HepG2 (cell line): ENCODE measurements around the gene TNFSF8. TPM values are rescaled to one million over a fixed set of nuclear protein-coding genes. Genes with fewer than 3 reads are reported as not detected.

Experiments
- AGO2 ChIP-seq: fragments of 200-400 bp; formaldehyde crosslinking; optimal IDR thresholded peaks from 2 replicates; pipeline ENCODE3; 2017; ENCODE audit warnings: mild to moderate bottlenecking, low read depth, low read length, moderate library complexity
- ATF3 ChIP-seq: sonication (generic); formaldehyde crosslinking; IDR thresholded peaks from 2 replicates; pipeline ENCODE4 v1.4.0; 2020; ENCODE audit warnings: missing genetic modification reagents
- GRHL1 ChIP-seq: sonication (generic); formaldehyde crosslinking; conservative IDR thresholded peaks from 2 replicates; pipeline ENCODE4 v1.8.0; 2022; ENCODE audit warnings: missing genetic modification reagents
- HDAC1 ChIP-seq: sonication (generic); formaldehyde crosslinking; IDR thresholded peaks from 2 replicates; pipeline ENCODE4 v1.5.1; 2020; ENCODE audit warnings: mild to moderate bottlenecking, missing genetic modification reagents
- HES4 ChIP-seq: sonication (generic); formaldehyde crosslinking; IDR thresholded peaks from 2 replicates; pipeline ENCODE4 v1.9.0; 2021; ENCODE audit warnings: mild to moderate bottlenecking, missing genetic modification reagents, borderline replicate concordance
- JDP2 ChIP-seq: sonication (generic); formaldehyde crosslinking; IDR thresholded peaks from 2 replicates; pipeline ENCODE4 v1.8.1; 2022; ENCODE audit warnings: missing genetic modification reagents, borderline replicate concordance
- KLF9 ChIP-seq: IDR thresholded peaks from 2 replicates; pipeline ENCODE4 v1.6.1; 2016; ENCODE audit warnings: low read depth
- MAFF ChIP-seq: IDR thresholded peaks from 2 replicates; pipeline ENCODE4 v1.6.1; 2011; ENCODE audit warnings: low read depth, low read length, improper control_type of control experiment
- MYC ChIP-seq: sonication (generic); formaldehyde crosslinking; IDR thresholded peaks from 2 replicates; pipeline ENCODE4 v1.9.0; 2021; ENCODE audit warnings: missing genetic modification reagents, borderline replicate concordance
- NCOA1 ChIP-seq: sonication (generic); formaldehyde crosslinking; IDR thresholded peaks from 2 replicates; pipeline ENCODE4 v1.9.0; 2021; ENCODE audit warnings: missing genetic modification reagents
- PHF20 ChIP-seq: sonication (generic); formaldehyde crosslinking; IDR thresholded peaks from 2 replicates; pipeline ENCODE4 v1.5.0; 2020; ENCODE audit warnings: mild to moderate bottlenecking, missing genetic modification reagents
- PRDM4 ChIP-seq: sonication (generic); formaldehyde crosslinking; IDR thresholded peaks from 2 replicates; pipeline ENCODE4 v1.9.0; 2021; ENCODE audit warnings: missing genetic modification reagents, borderline replicate concordance
- RAD51 ChIP-seq: fragments of 450-650 bp; IDR thresholded peaks from 2 replicates; pipeline ENCODE4 v1.6.1; 2016; ENCODE audit warnings: borderline replicate concordance
- SUZ12 ChIP-seq: fragments of 150-350 bp; IDR thresholded peaks from 2 replicates; pipeline ENCODE4 v1.6.1; 2014; ENCODE audit warnings: low read depth, low read length
- TRIM24 ChIP-seq: sonication (generic); formaldehyde crosslinking; IDR thresholded peaks from 2 replicates; pipeline ENCODE4 v1.8.0; 2022; ENCODE audit warnings: mild to moderate bottlenecking, missing genetic modification reagents
- ZBTB26 ChIP-seq: IDR thresholded peaks from 2 replicates; pipeline ENCODE4 v1.6.1; 2016; ENCODE audit warnings: missing compliant biosample characterization, missing genetic modification reagents, borderline replicate concordance
- ZBTB43 ChIP-seq: sonication (generic); formaldehyde crosslinking; conservative IDR thresholded peaks from 2 replicates; pipeline ENCODE4 v1.4.0; 2020; ENCODE audit warnings: missing genetic modification reagents
- ZBTB8A ChIP-seq: sonication (generic); formaldehyde crosslinking; IDR thresholded peaks from 2 replicates; pipeline ENCODE4 v1.4.0; 2020; ENCODE audit warnings: mild to moderate bottlenecking, low read depth, missing genetic modification reagents, borderline replicate concordance
- ZFP62 ChIP-seq: sonication (generic); formaldehyde crosslinking; IDR thresholded peaks from 2 replicates; pipeline ENCODE4 v1.4.0; 2020; ENCODE audit warnings: missing genetic modification reagents
- ZNF12 ChIP-seq: sonication (generic); formaldehyde crosslinking; IDR thresholded peaks from 2 replicates; pipeline ENCODE4 v1.5.0; 2020; ENCODE audit warnings: missing genetic modification reagents
- ZNF580 ChIP-seq: IDR thresholded peaks from 2 replicates; pipeline ENCODE4 v1.6.1; 2016; ENCODE audit warnings: low read depth, borderline replicate concordance
- ZNF83 ChIP-seq: sonication (generic); formaldehyde crosslinking; IDR thresholded peaks from 2 replicates; pipeline ENCODE4 v1.4.0; 2020; ENCODE audit warnings: missing genetic modification reagents, mild to moderate bottlenecking, borderline replicate concordance
- ZNF839 ChIP-seq: sonication (generic); formaldehyde crosslinking; IDR thresholded peaks from 2 replicates; pipeline ENCODE4 v1.4.0; 2020; ENCODE audit warnings: missing genetic modification reagents, mild to moderate bottlenecking, borderline replicate concordance
- polyA plus RNA-seq, 8 experiments: library from polyadenylated mRNA; depleted of rRNA in 3 of 8; stranded (reverse) in 7 of 8; unstranded in 1 of 8; fragments of >200 nt; fragmentation: Illumina TruSeq in 4 of 8; extraction: Trizol in 4 of 8; gene quantifications; 2 replicates each; pipeline versions ENCODE4 v1.2.1 to v1.2.3, GENCODE V29; 2011 to 2016; ENCODE audit warnings: low read depth in 4 of 8, missing spikeins in 1 of 8, mixed read lengths in 1 of 8; ENCODE audit not compliant: insufficient read depth in 1 of 8
- total RNA-seq, 5 experiments: library from RNA; depleted of rRNA; stranded (reverse); fragments of >200 nt; fragmentation: Illumina TruSeq; extraction: Trizol; gene quantifications; 2 replicates each; pipeline ENCODE4 v1.2.3, GENCODE V29; 2016; ENCODE audit warnings: low read depth in 1 of 5

Gene TNFSF8
- total and polyA plus RNA-seq, 2 of the 13 experiments (the other 11 are each of a cell fraction or from before 2014, with no cell fraction given) = not detected

GRCh38 chr9:114884787-114885452, 45.5 kb downstream of the TNFSF8 start (continued):
- TF ChIP-seq ZNF580 (CRISPR knock-in tag) (no peak), ZFP62 (CRISPR knock-in tag) (no peak), HES4 (CRISPR knock-in tag) (no peak), NCOA1 (CRISPR knock-in tag) (no peak), ZBTB26 (no peak), ZBTB8A (CRISPR knock-in tag) (no peak), PRDM4 (CRISPR knock-in tag) (no peak), GRHL1 (CRISPR knock-in tag) (no peak), ZBTB43 (CRISPR knock-in tag) (no peak), ZNF12 (CRISPR knock-in tag) (0 out of 2 replicates have a peak, but pooled peaks have one; percentile 28), ZNF839 (CRISPR knock-in tag) (no peak), ATF3 (0 out of 2 replicates have a peak, but pooled peaks have one; percentile 27), KLF9 (CRISPR knock-in tag) (no peak), PHF20 (CRISPR knock-in tag) (no peak), MYC (CRISPR knock-in tag) (no peak), JDP2 (CRISPR knock-in tag) (no peak), TRIM24 (no peak), SUZ12 (no peak), RAD51 (no peak), AGO2 (no peak), ZNF83 (no peak), HDAC1 (CRISPR knock-in tag) (no peak), MAFF (no peak)
